ENCODE data around the gene ARSG. TPM values are rescaled to one million over a fixed set of nuclear protein-coding genes. Genes with fewer than 3 reads are reported as not detected.
A peak's percentile ranks its signal among the peaks of the same experiment; 100 is the strongest.
"Not testable (repeated sequence)": the region's sequence is repeated elsewhere in the genome, so short reads cannot be mapped to it uniquely, and the experiment has no call there.

ARSG gene
- total RNA-seq, 1 experiment from 2014 or later = 6.1 TPM

- no peak overlapping the region for H3K4me3 Mint-ChIP-seq (ENCODE audit: unreplicated experiment)
- no peaks in the 10 kb centered on the region for H3K36me3 ChIP-seq (ENCODE audit: control insufficient read depth, insufficient read depth, low read length)
- H3K36me3 Mint-ChIP-seq (ENCODE audit: insufficient read depth, unreplicated experiment) = no peaks in the 10 kb centered on the region
- no peak overlapping the region for H3K27ac Mint-ChIP-seq (ENCODE audit: unreplicated experiment)
- no peaks in the 10 kb centered on the region for H3K4me1 ChIP-seq
- no peak for DNase-seq
- POLR2A ChIA-PET = no interaction called here
- CTCF ChIA-PET = no interaction called here
- no peaks in the 10 kb centered on the region for H3K4me1 Mint-ChIP-seq (ENCODE audit: low read depth, unreplicated experiment)
- H3K4me3 ChIP-seq (ENCODE audit: low read depth, low read length) = no peak overlapping the region
- intact Hi-C loops (cut with micrococcal nuclease; ENCODE audit: unreplicated experiment) = no loop called here
- H3K9me3 ChIP-seq = peaks cover 14% of the 10 kb centered on the region
- TF ChIP-seq CTCF (IDR thresholded peaks at IDR 0.05; ENCODE audit: insufficient read depth in 1 of 2, low read depth in 1 of 2, low read length in 1 of 2, severe bottlenecking in 1 of 2, unreplicated experiment in 1 of 2) = no peak
- peaks cover 29% of the 10 kb centered on the region for H3K9me3 Mint-ChIP-seq (ENCODE audit: unreplicated experiment)
- H3K27me3 Mint-ChIP-seq (ENCODE audit: insufficient read depth, unreplicated experiment) = peaks cover 2% of the 10 kb centered on the region
- no peaks in the 10 kb centered on the region for H3K27me3 ChIP-seq (replicated peaks; ENCODE audit: control insufficient read depth, insufficient read depth, low read length)
- BruUV-seq (replicated peaks) = no TSS peak
Observed at GRCh38 chr17:68403122-68403521, 111.8 kb downstream of the ARSG start.

- H3K4me1 Mint-ChIP-seq (ENCODE audit: low read depth, unreplicated experiment); H3K27me3 ChIP-seq (replicated peaks; ENCODE audit: control insufficient read depth, insufficient read depth, low read length); intact Hi-C loops (cut with micrococcal nuclease; ENCODE audit: unreplicated experiment); H3K36me3 ChIP-seq (ENCODE audit: control insufficient read depth, insufficient read depth, low read length); H3K27ac Mint-ChIP-seq (ENCODE audit: unreplicated experiment); POLR2A ChIA-PET; CTCF ChIA-PET; H3K4me3 ChIP-seq (ENCODE audit: low read depth, low read length); DNase-seq; H3K4me1 ChIP-seq; H3K4me3 Mint-ChIP-seq (ENCODE audit: unreplicated experiment); BruUV-seq (replicated peaks); H3K36me3 Mint-ChIP-seq (ENCODE audit: insufficient read depth, unreplicated experiment); H3K27me3 Mint-ChIP-seq (ENCODE audit: insufficient read depth, unreplicated experiment): not testable (repeated sequence)
- peaks cover 14% of the 10 kb centered on the region for H3K9me3 ChIP-seq
- peaks cover 29% of the 10 kb centered on the region for H3K9me3 Mint-ChIP-seq (ENCODE audit: unreplicated experiment)
Observed at GRCh38 chr17:68403837-68404236, 112.5 kb downstream of the ARSG start.

GRCh38 chr17:68407656-68408055 lies 116.4 kb downstream of the ARSG start:
- BruUV-seq (replicated peaks); H3K27ac Mint-ChIP-seq (ENCODE audit: unreplicated experiment); H3K36me3 ChIP-seq (ENCODE audit: control insufficient read depth, insufficient read depth, low read length); H3K4me3 ChIP-seq (ENCODE audit: low read depth, low read length); intact Hi-C loops (cut with micrococcal nuclease; ENCODE audit: unreplicated experiment); H3K27me3 Mint-ChIP-seq (ENCODE audit: insufficient read depth, unreplicated experiment); H3K4me3 Mint-ChIP-seq (ENCODE audit: unreplicated experiment); H3K4me1 Mint-ChIP-seq (ENCODE audit: low read depth, unreplicated experiment); POLR2A ChIA-PET; CTCF ChIA-PET; H3K36me3 Mint-ChIP-seq (ENCODE audit: insufficient read depth, unreplicated experiment); DNase-seq; H3K27me3 ChIP-seq (replicated peaks; ENCODE audit: control insufficient read depth, insufficient read depth, low read length); H3K4me1 ChIP-seq: not testable (repeated sequence)
- H3K9me3 ChIP-seq = peaks cover 14% of the 10 kb centered on the region
- peaks cover 29% of the 10 kb centered on the region for H3K9me3 Mint-ChIP-seq (ENCODE audit: unreplicated experiment)

- H3K36me3 ChIP-seq (ENCODE audit: control insufficient read depth, insufficient read depth, low read length); H3K27me3 Mint-ChIP-seq (ENCODE audit: insufficient read depth, unreplicated experiment); intact Hi-C loops (cut with micrococcal nuclease; ENCODE audit: unreplicated experiment); POLR2A ChIA-PET; CTCF ChIA-PET; BruUV-seq (replicated peaks); H3K36me3 Mint-ChIP-seq (ENCODE audit: insufficient read depth, unreplicated experiment); H3K4me1 ChIP-seq; H3K27me3 ChIP-seq (replicated peaks; ENCODE audit: control insufficient read depth, insufficient read depth, low read length); H3K9me3 ChIP-seq; H3K9me3 Mint-ChIP-seq (ENCODE audit: unreplicated experiment); H3K4me1 Mint-ChIP-seq (ENCODE audit: low read depth, unreplicated experiment): not testable (repeated sequence)
- peak overlapping the region; percentile 82 for H3K27ac Mint-ChIP-seq (ENCODE audit: unreplicated experiment)
- peak; percentile 61 to 64 for DNase-seq
- peak overlapping the region; percentile 92 for H3K4me3 Mint-ChIP-seq (ENCODE audit: unreplicated experiment)
- H3K4me3 ChIP-seq (ENCODE audit: low read depth, low read length) = peak overlapping the region; percentile 30
Observed at GRCh38 chr17:68413597-68414560, 122.6 kb downstream of the ARSG start.

DNA sequence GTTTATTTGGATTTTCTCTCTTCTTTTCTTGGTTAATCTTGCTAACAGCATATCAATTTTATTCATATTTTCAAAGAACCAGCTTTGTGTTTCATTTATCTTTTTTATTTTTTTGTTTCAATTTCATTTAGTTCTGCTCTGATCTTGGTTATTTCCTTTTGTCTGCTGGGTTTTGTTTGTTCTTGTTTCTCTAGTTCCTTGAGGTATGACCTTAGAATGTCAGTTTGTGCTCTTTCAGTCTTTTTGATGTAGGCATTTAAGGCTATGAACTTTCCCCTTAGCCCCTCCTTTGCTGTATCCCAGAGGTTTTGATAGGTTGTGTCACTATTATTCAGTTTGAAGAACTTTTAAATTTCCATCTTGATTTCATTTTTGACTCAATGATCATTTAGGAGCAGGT lies 123.6 kb downstream of the ARSG start:
- H3K36me3 ChIP-seq (ENCODE audit: control insufficient read depth, insufficient read depth, low read length); BruUV-seq (replicated peaks); H3K4me1 Mint-ChIP-seq (ENCODE audit: low read depth, unreplicated experiment); H3K27me3 ChIP-seq (replicated peaks; ENCODE audit: control insufficient read depth, insufficient read depth, low read length); H3K27ac Mint-ChIP-seq (ENCODE audit: unreplicated experiment); intact Hi-C loops (cut with micrococcal nuclease; ENCODE audit: unreplicated experiment); POLR2A ChIA-PET; H3K27me3 Mint-ChIP-seq (ENCODE audit: insufficient read depth, unreplicated experiment); H3K4me3 ChIP-seq (ENCODE audit: low read depth, low read length); DNase-seq; H3K9me3 ChIP-seq; H3K36me3 Mint-ChIP-seq (ENCODE audit: insufficient read depth, unreplicated experiment); CTCF ChIA-PET; H3K9me3 Mint-ChIP-seq (ENCODE audit: unreplicated experiment); H3K4me1 ChIP-seq: not testable (repeated sequence)
- H3K4me3 Mint-ChIP-seq (ENCODE audit: unreplicated experiment) = peak overlapping the region; percentile 92

Measured in Caco-2 (cell line).